B cell (primary cell): ENCODE measurements around the gene ABHD6.

ENCODE experiments used
- EZH2 ChIP-seq: IDR thresholded peaks from 2 replicates; pipeline ENCODE4 v1.6.1; 2012; ENCODE audit warnings: borderline replicate concordance, low read depth, mild to moderate bottlenecking, moderate library complexity, low read length; ENCODE audit not compliant: insufficient read depth, poor library complexity, severe bottlenecking
- TF ChIP-seq, protein P1 (sequence below): fragments of 200-600 bp; IDR thresholded peaks from one replicate; pipeline ENCODE4 v1.8.0; 2022; ENCODE audit warnings: antibody characterized with exemption, mild to moderate bottlenecking

DNA sequence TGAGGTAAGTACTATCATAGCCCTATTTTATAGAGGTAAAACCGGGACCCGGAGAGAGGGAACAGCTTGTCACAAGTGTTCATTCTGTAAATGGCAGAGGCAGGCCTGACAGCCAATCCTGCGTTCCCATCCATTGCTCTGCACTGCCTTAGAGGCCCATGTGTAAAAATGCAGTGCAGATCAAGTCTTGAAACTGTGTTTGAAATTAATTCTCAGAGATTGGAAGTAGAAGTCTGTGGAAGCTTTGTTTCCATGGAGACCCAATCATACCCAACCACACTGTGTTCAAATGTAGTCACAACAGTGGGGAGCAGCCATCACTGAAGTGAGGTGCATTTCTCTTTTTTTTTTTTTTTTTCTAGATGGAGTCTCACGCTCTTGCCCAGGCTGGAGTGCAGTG is 13.7 kb upstream of the ABHD6 start:
- TF ChIP-seq, protein P1, sequence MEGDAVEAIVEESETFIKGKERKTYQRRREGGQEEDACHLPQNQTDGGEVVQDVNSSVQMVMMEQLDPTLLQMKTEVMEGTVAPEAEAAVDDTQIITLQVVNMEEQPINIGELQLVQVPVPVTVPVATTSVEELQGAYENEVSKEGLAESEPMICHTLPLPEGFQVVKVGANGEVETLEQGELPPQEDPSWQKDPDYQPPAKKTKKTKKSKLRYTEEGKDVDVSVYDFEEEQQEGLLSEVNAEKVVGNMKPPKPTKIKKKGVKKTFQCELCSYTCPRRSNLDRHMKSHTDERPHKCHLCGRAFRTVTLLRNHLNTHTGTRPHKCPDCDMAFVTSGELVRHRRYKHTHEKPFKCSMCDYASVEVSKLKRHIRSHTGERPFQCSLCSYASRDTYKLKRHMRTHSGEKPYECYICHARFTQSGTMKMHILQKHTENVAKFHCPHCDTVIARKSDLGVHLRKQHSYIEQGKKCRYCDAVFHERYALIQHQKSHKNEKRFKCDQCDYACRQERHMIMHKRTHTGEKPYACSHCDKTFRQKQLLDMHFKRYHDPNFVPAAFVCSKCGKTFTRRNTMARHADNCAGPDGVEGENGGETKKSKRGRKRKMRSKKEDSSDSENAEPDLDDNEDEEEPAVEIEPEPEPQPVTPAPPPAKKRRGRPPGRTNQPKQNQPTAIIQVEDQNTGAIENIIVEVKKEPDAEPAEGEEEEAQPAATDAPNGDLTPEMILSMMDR, result no peak
- TF ChIP-seq EZH2, result no peak
